ENCODE results near the gene SMAD1.
A peak's percentile ranks its signal among the peaks of the same experiment; 100 is the strongest.
"Not testable (repeated sequence)": the region's sequence is repeated elsewhere in the genome, so short reads cannot be mapped to it uniquely, and the experiment has no call there.

The SMAD1 gene

GRCh38 chr4:145527773-145528172, 46.1 kb downstream of the SMAD1 start:
- H3K4me3 ChIP-seq (ENCODE audit: low read depth, low read length) = no peak overlapping the region
- no peak for DNase-seq (ENCODE audit: low read depth, low spot score)
- in situ Hi-C loops (cut with HindIII; ENCODE audit: low sequenced_read_pairs) = no loop called here
- no peak for TF ChIP-seq CTCF (IDR thresholded peaks at IDR 0.05; ENCODE audit: low read depth, low read length)

GRCh38 chr4:145528601-145529000, 46.9 kb downstream of the SMAD1 start:
- no peak for TF ChIP-seq CTCF (IDR thresholded peaks at IDR 0.05; ENCODE audit: low read depth, low read length)
- DNase-seq (ENCODE audit: low read depth, low spot score) = no peak
- H3K4me3 ChIP-seq (ENCODE audit: low read depth, low read length) = no peak overlapping the region
- in situ Hi-C loops (cut with HindIII; ENCODE audit: low sequenced_read_pairs) = no loop called here

- DNase-seq (ENCODE audit: low read depth, low spot score) = no peak
- in situ Hi-C loops (cut with HindIII; ENCODE audit: low sequenced_read_pairs) = no loop called here
- H3K4me3 ChIP-seq (ENCODE audit: low read depth, low read length) = no peak overlapping the region
- no peak for TF ChIP-seq CTCF (IDR thresholded peaks at IDR 0.05; ENCODE audit: low read depth, low read length)
Observed at GRCh38 chr4:145530189-145530588, 48.5 kb downstream of the SMAD1 start.

- in situ Hi-C loops (cut with HindIII; ENCODE audit: low sequenced_read_pairs) = no loop called here
- no peak for TF ChIP-seq CTCF (IDR thresholded peaks at IDR 0.05; ENCODE audit: low read depth, low read length)
- DNase-seq (ENCODE audit: low read depth, low spot score) = no peak
- no peak overlapping the region for H3K4me3 ChIP-seq (ENCODE audit: low read depth, low read length)
Observed at GRCh38 chr4:145530662-145531061, 49.0 kb downstream of the SMAD1 start.

- no peak for DNase-seq (ENCODE audit: low read depth, low spot score)
- no peak for TF ChIP-seq CTCF (IDR thresholded peaks at IDR 0.05; ENCODE audit: low read depth, low read length)
- in situ Hi-C loops (cut with HindIII; ENCODE audit: low sequenced_read_pairs) = no loop called here
- H3K4me3 ChIP-seq (ENCODE audit: low read depth, low read length) = no peak overlapping the region
Observed at GRCh38 chr4:145531223-145531622, 49.6 kb downstream of the SMAD1 start.

GRCh38 chr4:145531859-145532258, 50.2 kb downstream of the SMAD1 start:
- no peak for DNase-seq (ENCODE audit: low read depth, low spot score)
- no peak overlapping the region for H3K4me3 ChIP-seq (ENCODE audit: low read depth, low read length)
- TF ChIP-seq CTCF (IDR thresholded peaks at IDR 0.05; ENCODE audit: low read depth, low read length) = no peak
- in situ Hi-C loops (cut with HindIII; ENCODE audit: low sequenced_read_pairs) = no loop called here

GRCh38 chr4:145533001-145533400, 51.3 kb downstream of the SMAD1 start:
- in situ Hi-C loops (cut with HindIII; ENCODE audit: low sequenced_read_pairs) = no loop called here
- peak; percentile 4 for DNase-seq (ENCODE audit: low read depth, low spot score)
- TF ChIP-seq CTCF (IDR thresholded peaks at IDR 0.05; ENCODE audit: low read depth, low read length) = no peak
- H3K4me3 ChIP-seq (ENCODE audit: low read depth, low read length) = no peak overlapping the region

- H3K4me3 ChIP-seq (ENCODE audit: low read depth, low read length); in situ Hi-C loops (cut with HindIII; ENCODE audit: low sequenced_read_pairs); DNase-seq (ENCODE audit: low read depth, low spot score): not testable (repeated sequence)
Observed at GRCh38 chr4:145533415-145533814, 51.8 kb downstream of the SMAD1 start.
